ENCODE measurements around the gene DFFB.

- TF ChIP-seq CTCF (IDR thresholded peaks at IDR 0.05 in 4 of 5, conservative IDR thresholded peaks at IDR 0.05 in 1 of 5) (no peak), POLR2A (IDR thresholded peaks at IDR 0.05) (no peak)
Measured at GRCh38 chr1:3837200-3837599, 20.1 kb upstream of the DFFB start.
